NCI-H460 (cell line): ENCODE measurements around the gene RFC1. TPM values are rescaled to one million over a fixed set of nuclear protein-coding genes. Genes with fewer than 3 reads are reported as not detected.
"Not testable (repeated sequence)": the region's sequence is repeated elsewhere in the genome, so short reads cannot be mapped to it uniquely, and the experiment has no call there.

Experiments
- DNase-seq: peaks from one replicate; pipeline ENCODE4 v3.0.0-alpha.2; 2016; ENCODE audit warnings: low read depth; ENCODE audit errors: extremely low read depth
- total RNA-seq: library from RNA; depleted of rRNA; stranded (reverse); fragments of >200 nt; shearing (Covaris generic); gene quantifications from 2 replicates; pipeline ENCODE4 v1.2.3, GENCODE V29; 2014

Gene RFC1
- total RNA-seq, 1 experiment from 2014 or later: 51.8 TPM

- no peak for DNase-seq
Measured at GRCh38 chr4:39308611-39309010, 57.6 kb downstream of the RFC1 start.

DNA sequence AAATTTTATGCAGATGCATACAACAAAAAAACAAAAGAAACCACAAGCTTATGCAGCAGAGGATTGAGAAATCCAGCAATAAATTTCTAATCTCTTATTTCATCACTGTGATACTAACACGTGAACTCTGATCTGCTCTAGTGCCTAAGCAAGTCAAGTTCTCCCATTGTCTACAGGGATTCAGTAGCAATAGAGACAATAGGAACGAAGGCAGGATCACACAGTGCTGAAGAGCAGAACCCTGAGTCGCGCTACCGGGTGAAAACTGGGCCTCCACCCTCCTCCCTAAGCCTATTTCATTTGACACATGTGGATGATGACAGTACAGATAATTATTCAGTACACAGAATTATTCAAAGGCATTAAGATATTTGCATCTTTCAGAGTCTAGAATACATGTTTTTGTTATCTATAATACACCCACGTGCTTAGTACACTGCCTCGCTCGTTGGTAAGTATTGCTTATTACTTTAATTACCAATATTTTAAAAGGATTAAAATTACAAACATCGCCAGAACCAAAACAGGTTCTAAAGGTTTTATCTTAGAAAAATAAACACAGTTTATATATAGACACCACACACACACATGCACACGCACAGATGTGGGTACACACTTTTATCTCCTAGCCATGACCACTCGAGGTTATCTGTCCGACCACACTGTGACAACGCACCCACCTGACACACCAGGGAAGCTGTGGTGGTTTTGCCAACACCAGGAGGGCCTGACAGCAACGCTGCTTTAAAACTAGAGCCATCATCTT, 60.1 kb downstream of the RFC1 start:
- no peak for DNase-seq

GRCh38 chr4:39304651-39305050, 61.5 kb downstream of the RFC1 start:
- peak; percentile 44 for DNase-seq

- no peak for DNase-seq
Measured at GRCh38 chr4:39303871-39304270, 62.3 kb downstream of the RFC1 start.

- DNase-seq: no peak
Measured at GRCh38 chr4:39302901-39303300, 63.3 kb downstream of the RFC1 start.

- DNase-seq: no peak
Measured at GRCh38 chr4:39295784-39296183, 70.4 kb downstream of the RFC1 start.

DNA sequence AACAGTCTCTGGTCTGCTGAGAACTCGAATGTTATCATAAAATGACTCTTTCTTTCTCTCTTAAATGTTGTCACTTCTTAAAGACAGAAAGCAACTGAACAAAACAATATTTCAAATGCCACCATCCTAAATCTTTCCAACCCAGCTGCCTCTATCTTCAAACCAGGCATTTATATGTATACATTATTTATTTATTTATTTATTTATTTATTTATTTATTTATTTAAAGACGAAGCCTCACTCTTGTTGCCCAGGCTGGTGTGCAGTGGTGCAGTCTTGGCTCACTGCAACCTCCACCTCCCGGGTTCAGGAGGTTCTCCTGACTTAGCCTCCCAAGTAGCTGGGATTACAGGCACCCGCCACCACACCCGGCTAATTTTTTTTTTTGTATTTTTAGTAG, 73.7 kb downstream of the RFC1 start:
- not testable (repeated sequence) for DNase-seq

DNA sequence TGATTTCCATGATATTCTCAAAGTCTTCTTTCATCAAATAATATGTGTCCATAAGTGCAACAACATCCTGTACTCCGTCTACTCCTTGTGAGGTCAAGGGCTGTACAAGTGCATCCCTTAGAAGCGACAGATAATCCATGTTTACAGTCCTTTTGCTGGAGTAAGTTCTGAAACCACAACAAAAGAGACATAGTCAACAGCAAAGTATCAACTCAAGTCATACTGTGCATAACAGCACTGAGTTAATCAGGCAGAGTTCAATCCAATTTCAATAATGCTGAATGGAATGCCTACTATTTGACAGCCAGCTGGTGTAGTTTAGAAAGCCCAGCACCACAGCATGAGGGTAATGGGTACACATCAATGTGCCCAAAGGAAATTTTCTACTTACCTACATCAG, 74.5 kb downstream of the RFC1 start:
- DNase-seq: no peak

DNA sequence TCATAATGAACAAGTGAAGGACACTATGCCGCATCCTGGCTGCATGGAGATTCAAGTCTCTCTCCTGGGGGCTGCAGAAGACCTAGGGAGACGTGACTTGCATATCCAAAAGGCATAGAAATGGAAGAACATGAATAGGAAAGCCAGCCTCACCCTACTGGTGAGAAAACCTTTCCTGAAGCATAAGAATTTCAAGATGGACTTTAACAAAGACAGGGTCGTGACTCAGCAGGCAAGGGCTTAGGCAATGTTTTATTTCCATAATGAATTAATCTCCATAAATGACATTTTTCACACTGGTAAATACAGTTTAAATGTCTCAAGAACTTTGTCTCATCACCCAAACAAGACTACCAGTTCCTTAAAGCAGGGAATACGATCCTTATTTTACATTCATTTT, 78.9 kb downstream of the RFC1 start:
- DNase-seq: no peak

- DNase-seq: no peak
Measured at GRCh38 chr4:39286263-39286662, 79.9 kb downstream of the RFC1 start.

GRCh38 chr4:39285853-39286252, 80.3 kb downstream of the RFC1 start:
- DNase-seq: no peak

DNA sequence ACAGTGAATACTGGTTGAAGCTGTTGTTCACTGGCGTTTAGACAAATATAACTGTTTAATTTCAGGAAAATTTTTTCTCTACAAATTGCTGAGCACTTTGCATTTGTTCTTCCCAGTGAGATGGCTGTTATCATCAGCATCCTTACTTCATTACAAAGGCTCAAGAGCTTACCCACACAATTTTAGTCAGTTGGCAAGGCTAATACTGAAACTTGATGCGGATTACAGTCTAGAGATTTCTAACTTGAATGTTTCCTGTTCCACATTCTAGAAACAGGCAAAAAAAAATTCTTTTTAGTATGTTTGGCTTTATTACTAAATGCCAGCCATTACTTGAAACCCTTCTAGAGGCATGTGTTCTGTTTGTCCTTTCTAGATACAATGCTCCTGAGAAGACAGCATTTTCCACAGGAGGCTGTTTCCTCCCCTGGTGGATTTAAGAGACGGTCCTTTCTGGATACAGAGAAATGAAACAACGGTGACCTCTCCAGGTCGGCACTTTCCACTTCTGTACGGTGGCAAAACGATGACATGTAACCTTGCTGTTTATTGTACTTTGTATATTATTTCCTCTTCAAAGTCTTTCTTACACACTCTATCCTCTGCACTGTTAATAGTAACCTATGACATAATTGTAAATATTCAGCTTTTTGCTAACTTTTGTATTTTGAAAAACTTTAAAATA, 80.9 kb downstream of the RFC1 start:
- DNase-seq: no peak

- no peak for DNase-seq
Measured at GRCh38 chr4:39280770-39281169, 85.4 kb downstream of the RFC1 start.

- DNase-seq: no peak
Measured at GRCh38 chr4:39279416-39279815, 86.7 kb downstream of the RFC1 start.

DNA sequence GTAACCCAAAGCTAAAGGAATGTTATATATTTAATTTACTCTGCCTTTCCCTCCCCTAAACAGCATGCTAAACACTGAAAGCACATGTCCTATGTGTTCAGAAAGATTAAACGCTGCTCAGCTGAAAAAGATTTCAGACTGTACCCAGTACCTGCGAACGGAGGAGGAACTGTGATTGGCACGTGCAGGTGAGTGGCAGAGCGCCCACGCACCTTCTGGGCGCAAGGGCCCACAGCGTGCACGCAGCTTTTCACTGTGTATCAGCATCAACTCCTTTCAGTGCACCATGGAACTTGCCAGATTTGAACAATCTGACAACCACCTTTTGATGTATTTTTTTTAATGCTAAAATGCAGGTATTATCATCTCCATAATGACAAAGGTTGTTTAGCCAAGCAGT, 87.7 kb downstream of the RFC1 start:
- no peak for DNase-seq

GRCh38 chr4:39277661-39278060, 88.5 kb downstream of the RFC1 start:
- not testable (repeated sequence) for DNase-seq

DNA sequence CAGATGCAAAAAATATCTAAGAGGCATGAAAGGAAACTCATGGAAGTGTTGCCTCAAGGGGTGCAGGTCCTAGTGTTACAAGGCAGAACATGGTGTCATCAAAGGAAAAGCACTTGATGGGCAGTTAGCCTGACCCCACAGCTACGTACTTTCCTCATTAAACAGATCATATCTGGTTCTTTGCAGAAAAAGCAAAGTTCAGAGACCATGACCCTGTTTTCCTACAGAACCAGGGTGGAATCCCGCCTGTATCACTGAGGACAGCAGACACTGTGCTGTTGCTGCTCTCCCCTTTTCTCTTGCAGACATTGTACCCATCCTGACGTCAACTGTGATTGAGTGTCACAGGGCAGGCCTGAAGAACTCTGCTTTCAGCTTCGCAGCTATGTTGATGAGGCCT, 91.7 kb downstream of the RFC1 start:
- no peak for DNase-seq

- DNase-seq: no peak
Measured at GRCh38 chr4:39263895-39264294, 102.3 kb downstream of the RFC1 start.

DNA sequence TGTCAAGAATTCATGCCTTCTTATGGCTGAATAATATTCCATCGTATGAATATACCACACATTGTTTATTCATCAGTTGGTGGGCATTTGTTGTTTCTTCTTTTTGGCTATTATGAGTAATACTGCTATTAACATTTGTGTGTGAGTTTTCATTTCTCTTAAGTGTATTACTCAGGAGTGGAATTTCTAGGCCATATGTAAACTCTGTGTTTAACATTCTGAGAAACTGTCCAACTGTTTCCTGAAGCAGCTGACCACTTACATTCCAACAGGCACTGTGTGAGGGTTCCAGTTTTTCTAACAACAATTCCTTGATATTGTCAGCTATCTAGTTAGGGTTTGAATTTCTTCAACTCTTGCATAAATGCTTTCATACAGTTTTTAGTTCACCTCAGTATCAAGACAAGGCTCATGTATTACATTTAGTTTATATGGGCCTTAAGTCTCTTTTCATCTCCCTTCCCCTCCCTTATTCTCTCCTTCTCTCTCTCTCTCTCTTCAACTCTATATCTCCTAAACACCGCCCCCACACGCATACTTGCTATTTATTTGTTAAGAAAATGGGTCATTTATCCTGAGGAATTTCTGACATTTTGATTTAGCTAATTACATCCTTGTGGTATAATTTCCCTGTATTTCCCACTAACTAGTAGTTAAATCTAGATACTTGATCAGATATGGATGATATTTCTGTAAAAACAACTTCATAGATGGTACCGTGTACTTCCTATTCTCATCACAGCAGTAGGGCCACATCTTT, 106.4 kb downstream of the RFC1 start:
- DNase-seq: peak; percentile 52

GRCh38 chr4:39256436-39256835, 109.7 kb downstream of the RFC1 start:
- no peak for DNase-seq

DNA sequence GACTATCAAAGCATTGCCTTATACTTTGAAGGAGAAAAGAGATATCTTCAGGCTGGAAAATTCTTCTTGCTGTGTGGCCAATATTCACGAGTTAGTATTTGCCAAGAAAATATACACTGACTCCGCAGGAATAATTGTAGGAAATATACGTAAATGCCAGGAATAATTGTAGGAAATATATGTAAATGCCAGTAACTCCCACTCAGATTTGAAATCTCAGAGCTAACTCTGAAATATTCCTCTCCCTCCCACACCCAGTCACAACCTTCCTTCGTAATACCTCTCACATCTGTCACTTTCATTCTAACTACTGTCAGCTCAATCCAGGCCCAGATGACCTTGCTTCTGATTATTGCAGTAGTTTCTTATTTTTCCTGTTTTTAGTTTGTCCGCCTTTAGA, 110.3 kb downstream of the RFC1 start:
- no peak for DNase-seq

DNA sequence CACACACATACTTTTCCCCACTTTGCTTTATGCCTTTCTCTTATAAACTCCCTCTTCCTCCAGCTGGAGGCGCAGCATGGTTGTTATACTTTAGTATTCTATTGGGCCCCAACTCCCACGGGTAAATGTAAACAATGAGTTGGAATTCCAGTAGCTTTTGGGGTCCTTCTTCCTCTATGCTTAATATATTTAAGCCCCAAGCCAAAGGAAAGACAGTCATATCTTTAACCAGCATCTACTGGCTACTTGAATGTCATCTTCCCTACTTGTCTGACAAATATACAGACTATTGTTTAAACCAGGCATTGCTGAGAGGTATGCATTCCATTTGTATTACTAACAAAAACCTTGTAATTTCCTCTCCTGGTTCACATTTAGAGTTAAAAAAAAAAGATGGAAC, 110.9 kb downstream of the RFC1 start:
- no peak for DNase-seq
